Fibroblast of mammary gland (primary cell): ENCODE data around the gene ITIH4.

Source experiments
- DNase-seq: peaks from one replicate; pipeline ENCODE4 v3.0.0-alpha.2; 2010; ENCODE audit warnings: low read depth
- H3K4me3 ChIP-seq: 2 replicates; pipeline ENCODE4 v1.5.1; 2011; ENCODE audit warnings: low read depth, mild to moderate bottlenecking, low read length, moderate library complexity; ENCODE audit not compliant: control insufficient read depth
- TF ChIP-seq, protein P1 (sequence below): conservative IDR thresholded peaks from 2 replicates; pipeline ENCODE4 v1.5.1; 2011; ENCODE audit warnings: low read depth, low read length, inconsistent platforms; ENCODE audit not compliant: control insufficient read depth, insufficient read depth

Gene ITIH4

GRCh38 chr3:52874160-52874701, 43.8 kb upstream of the ITIH4 start:
- no peak for DNase-seq
- TF ChIP-seq, protein P1, sequence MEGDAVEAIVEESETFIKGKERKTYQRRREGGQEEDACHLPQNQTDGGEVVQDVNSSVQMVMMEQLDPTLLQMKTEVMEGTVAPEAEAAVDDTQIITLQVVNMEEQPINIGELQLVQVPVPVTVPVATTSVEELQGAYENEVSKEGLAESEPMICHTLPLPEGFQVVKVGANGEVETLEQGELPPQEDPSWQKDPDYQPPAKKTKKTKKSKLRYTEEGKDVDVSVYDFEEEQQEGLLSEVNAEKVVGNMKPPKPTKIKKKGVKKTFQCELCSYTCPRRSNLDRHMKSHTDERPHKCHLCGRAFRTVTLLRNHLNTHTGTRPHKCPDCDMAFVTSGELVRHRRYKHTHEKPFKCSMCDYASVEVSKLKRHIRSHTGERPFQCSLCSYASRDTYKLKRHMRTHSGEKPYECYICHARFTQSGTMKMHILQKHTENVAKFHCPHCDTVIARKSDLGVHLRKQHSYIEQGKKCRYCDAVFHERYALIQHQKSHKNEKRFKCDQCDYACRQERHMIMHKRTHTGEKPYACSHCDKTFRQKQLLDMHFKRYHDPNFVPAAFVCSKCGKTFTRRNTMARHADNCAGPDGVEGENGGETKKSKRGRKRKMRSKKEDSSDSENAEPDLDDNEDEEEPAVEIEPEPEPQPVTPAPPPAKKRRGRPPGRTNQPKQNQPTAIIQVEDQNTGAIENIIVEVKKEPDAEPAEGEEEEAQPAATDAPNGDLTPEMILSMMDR, result no peak
- H3K4me3 ChIP-seq, result no peak overlapping the region

DNA sequence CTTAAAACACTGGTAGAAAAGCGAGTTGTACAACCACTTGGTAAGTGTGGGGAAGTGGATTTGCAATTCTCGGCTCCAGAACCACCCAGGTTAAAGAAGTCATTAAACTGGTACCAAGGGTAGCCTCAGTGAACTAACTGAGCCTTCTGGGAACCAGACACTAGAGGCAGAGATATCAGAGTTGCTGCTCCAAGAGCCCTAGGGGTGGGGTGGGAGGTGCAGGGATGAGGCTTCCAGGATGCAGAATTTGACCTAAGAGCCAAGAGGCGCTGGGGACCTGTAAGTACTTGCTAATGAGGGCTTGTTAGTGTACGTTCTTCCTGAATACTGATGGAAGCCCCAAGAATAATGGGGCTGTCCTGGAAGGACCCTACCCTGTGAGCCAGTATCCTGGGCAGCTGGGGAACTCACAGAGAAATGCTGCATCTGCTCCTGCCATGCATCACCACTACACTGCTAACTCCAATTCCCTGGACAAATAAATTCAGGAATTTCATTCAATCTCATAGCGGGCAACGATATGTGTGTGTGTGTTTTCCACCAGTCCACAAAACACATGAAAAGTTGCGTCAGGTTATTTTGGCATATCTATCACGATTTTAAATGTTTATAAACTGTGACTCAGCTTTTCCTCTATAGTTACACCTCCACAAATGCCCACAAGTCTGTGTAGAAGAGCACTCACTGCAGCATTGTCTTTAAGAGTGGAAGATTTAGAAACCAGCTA, 43.1 kb upstream of the ITIH4 start:
- peak; percentile 81 for DNase-seq

GRCh38 chr3:52872245-52872644, 41.8 kb upstream of the ITIH4 start:
- H3K4me3 ChIP-seq, result no peak overlapping the region

More for the DNA sequence above, 43.1 kb upstream of the ITIH4 start:
- no peak overlapping the region for H3K4me3 ChIP-seq
- TF ChIP-seq, protein P1, result peak; percentile 22

GRCh38 chr3:52871761-52872160, 41.3 kb upstream of the ITIH4 start:
- no peak for DNase-seq
- TF ChIP-seq, protein P1, result no peak
- no peak overlapping the region for H3K4me3 ChIP-seq

More at GRCh38 chr3:52872245-52872644, 41.8 kb upstream of the ITIH4 start:
- DNase-seq, result no peak
- TF ChIP-seq, protein P1, result no peak

DNA sequence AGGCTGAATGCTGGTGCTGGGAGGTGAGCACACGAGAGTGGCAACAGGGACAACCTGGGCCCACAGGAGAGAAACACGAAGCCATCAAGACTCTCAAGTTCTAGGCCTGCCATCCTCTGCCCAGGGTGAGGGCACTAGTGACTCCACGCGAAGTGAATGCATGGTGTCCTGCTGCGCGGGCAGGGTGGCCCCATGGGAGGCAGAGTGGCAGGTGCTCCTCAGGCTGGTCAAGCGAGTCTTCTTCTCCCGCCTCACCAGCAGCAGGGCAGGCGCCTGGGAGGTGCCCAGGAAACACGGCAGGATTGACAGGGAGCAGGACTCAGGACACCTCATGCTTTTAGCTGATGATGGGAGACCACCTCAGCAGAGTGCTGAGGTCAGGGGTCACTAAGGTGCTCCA, 40.0 kb upstream of the ITIH4 start:
- no peak for DNase-seq
- no peak overlapping the region for H3K4me3 ChIP-seq
- TF ChIP-seq, protein P1, result no peak

- H3K4me3 ChIP-seq, result no peak overlapping the region
- TF ChIP-seq, protein P1, result no peak
- no peak for DNase-seq
Observed at GRCh38 chr3:52866427-52866826, 36.0 kb upstream of the ITIH4 start.
